AG04449 (cell line): ENCODE results near the gene RFX4.

Experiments used
- CTCF ChIA-PET: fragments of 350-600 bp; formaldehyde crosslinking; extraction: SDS; loops from one replicate; lab custom pipeline; 2021; ENCODE audit warnings: antibody characterized with exemption; lab: Yijun Ruan, JAX
- POLR2A ChIA-PET: fragments of 400-600, 350-600 bp; formaldehyde crosslinking; extraction: SDS; loops from one replicate; lab custom pipeline; 2020; ENCODE audit warnings: antibody characterized with exemption, inconsistent platforms; lab: Yijun Ruan, JAX
- DNase-seq: peaks from one replicate; pipeline ENCODE4 v3.0.0-alpha.2; 2010; ENCODE audit warnings: low read depth, low spot score
- H3K4me3 ChIP-seq: 2 replicates; pipeline ENCODE4 v1.5.1; 2011; ENCODE audit warnings: low read depth, mild to moderate bottlenecking, control low read depth, low read length
- TF ChIP-seq, protein P1 (sequence below): IDR thresholded peaks from one replicate; pipeline ENCODE4 v1.5.1; 2011; ENCODE audit warnings: mild to moderate bottlenecking, moderate library complexity, low read length, control low read depth, inconsistent platforms; ENCODE audit not compliant: insufficient read depth; ENCODE audit errors: missing control alignments

RFX4 gene

GRCh38 chr12:106729611-106730010 is 146.8 kb downstream of the RFX4 start:
- ChIA-PET CTCF (no interaction called here), POLR2A (no interaction called here)
- TF ChIP-seq, protein P1, sequence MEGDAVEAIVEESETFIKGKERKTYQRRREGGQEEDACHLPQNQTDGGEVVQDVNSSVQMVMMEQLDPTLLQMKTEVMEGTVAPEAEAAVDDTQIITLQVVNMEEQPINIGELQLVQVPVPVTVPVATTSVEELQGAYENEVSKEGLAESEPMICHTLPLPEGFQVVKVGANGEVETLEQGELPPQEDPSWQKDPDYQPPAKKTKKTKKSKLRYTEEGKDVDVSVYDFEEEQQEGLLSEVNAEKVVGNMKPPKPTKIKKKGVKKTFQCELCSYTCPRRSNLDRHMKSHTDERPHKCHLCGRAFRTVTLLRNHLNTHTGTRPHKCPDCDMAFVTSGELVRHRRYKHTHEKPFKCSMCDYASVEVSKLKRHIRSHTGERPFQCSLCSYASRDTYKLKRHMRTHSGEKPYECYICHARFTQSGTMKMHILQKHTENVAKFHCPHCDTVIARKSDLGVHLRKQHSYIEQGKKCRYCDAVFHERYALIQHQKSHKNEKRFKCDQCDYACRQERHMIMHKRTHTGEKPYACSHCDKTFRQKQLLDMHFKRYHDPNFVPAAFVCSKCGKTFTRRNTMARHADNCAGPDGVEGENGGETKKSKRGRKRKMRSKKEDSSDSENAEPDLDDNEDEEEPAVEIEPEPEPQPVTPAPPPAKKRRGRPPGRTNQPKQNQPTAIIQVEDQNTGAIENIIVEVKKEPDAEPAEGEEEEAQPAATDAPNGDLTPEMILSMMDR = no peak
- no peak for DNase-seq
- no peak overlapping the region for H3K4me3 ChIP-seq

GRCh38 chr12:106732890-106733289 is 150.1 kb downstream of the RFX4 start:
- DNase-seq = no peak
- POLR2A ChIA-PET = no interaction called here
- CTCF ChIA-PET = no interaction called here
- TF ChIP-seq, protein P1 = no peak
- H3K4me3 ChIP-seq = no peak overlapping the region

DNA sequence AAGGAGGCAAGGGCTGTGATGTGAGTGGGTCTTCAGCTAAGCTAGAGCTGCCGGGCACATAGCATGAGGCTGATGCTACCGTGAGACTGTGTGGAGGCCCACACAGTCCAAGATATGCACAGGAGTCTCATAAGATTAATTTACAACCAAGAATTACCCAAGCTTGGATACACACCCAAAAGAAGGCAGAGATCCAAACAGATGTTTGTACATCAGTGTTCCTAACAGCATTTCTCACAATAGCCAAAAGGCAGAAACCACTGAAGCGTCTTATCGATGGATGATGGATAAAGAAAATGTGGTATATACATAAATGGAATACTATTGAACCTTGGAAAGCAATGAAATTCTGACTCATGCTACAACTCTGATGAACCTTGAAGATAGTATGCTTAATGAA is 150.9 kb downstream of the RFX4 start:
- no peak overlapping the region for H3K4me3 ChIP-seq
- no peak for DNase-seq
- ChIA-PET CTCF (no interaction called here), POLR2A (no interaction called here)
- TF ChIP-seq, protein P1 = no peak

GRCh38 chr12:106736051-106736957 is 153.5 kb downstream of the RFX4 start:
- CTCF ChIA-PET = no interaction called here
- POLR2A ChIA-PET = no interaction called here
- DNase-seq = no peak
- TF ChIP-seq, protein P1 = no peak
- no peak overlapping the region for H3K4me3 ChIP-seq

DNA sequence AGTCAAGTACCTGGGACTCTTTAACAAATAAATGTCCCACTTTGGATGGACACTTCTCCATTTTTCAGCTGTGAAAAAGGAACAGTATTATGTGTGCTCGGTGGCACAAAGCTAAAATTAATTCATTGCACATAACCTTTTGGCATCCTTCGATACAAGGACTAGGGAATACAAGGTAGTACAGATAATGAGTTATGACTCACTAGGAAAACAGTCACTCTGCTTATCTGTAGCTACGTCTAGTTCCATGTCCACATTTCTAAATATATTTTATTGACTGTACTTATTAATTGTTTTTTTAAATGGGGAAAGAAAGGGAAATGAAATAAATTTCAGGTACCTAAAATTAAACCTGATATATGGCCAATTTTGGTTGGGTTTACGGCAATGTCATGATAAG is 156.5 kb downstream of the RFX4 start:
- TF ChIP-seq, protein P1 = no peak
- H3K4me3 ChIP-seq = no peak overlapping the region
- CTCF ChIA-PET = interaction anchor here (0.6 kb wide), 1 partner anchor 345 kb away, joined by 3 read pairs; no protein-coding TSS in a partner anchor
- DNase-seq = no peak
- POLR2A ChIA-PET = no interaction called here

DNA sequence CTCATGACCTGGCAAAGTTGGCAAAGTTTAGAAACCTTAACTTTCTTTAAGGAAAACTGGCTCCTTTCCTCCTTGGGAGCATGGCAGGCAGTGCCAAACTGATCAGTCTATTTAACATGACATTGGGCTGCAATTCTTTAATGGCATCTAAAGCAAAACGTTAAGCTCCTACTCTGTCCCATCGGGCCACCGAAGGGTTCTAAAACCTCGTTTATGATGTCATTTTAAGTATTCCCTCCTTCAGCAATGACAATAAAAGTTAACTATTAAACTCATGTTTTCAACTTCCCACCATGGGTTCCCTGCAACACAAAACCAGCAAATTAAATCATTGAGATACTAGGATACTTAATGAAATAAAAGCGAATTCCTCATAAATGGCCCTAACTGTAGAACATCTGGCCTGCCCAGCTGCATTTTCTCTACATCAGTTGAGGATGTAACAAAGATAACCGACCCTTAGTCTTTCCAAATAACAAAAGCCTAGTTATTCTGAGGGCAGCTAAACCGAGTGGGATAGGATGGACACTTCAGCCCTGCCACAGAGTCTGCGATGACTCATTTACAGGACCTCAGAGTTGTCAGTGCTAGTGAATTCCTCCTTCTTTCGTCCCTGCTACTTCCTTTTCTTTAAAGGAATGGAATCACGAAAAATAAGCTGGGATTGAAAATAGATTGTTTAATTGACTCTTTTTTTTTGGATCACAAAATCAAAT is 157.2 kb downstream of the RFX4 start:
- TF ChIP-seq, protein P1 = no peak
- no peak for DNase-seq
- ChIA-PET POLR2A (no interaction called here), CTCF (no interaction called here)
- no peak overlapping the region for H3K4me3 ChIP-seq
